ENCODE results near the gene CYP4Z1.
"Not testable (repeated sequence)": the region's sequence is repeated elsewhere in the genome, so short reads cannot be mapped to it uniquely, and the experiment has no call there.

GRCh38 chr1:47091476-47091875 lies 24.4 kb downstream of the CYP4Z1 start:
- TF ChIP-seq, protein P1, sequence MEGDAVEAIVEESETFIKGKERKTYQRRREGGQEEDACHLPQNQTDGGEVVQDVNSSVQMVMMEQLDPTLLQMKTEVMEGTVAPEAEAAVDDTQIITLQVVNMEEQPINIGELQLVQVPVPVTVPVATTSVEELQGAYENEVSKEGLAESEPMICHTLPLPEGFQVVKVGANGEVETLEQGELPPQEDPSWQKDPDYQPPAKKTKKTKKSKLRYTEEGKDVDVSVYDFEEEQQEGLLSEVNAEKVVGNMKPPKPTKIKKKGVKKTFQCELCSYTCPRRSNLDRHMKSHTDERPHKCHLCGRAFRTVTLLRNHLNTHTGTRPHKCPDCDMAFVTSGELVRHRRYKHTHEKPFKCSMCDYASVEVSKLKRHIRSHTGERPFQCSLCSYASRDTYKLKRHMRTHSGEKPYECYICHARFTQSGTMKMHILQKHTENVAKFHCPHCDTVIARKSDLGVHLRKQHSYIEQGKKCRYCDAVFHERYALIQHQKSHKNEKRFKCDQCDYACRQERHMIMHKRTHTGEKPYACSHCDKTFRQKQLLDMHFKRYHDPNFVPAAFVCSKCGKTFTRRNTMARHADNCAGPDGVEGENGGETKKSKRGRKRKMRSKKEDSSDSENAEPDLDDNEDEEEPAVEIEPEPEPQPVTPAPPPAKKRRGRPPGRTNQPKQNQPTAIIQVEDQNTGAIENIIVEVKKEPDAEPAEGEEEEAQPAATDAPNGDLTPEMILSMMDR (IDR thresholded peaks at IDR 0.05) = not testable (repeated sequence)
- TF ChIP-seq EZH2 (IDR thresholded peaks at IDR 0.05; ENCODE audit: borderline replicate concordance, insufficient read depth, low read depth, low read length, poor library complexity, severe bottlenecking) = not testable (repeated sequence)

Measured in B cell (primary cell).